HFFc6 (cell line): ENCODE results near the gene ACOXL. TPM values are rescaled to one million over a fixed set of nuclear protein-coding genes. Genes with fewer than 3 reads are reported as not detected.

Source experiments
- DNase-seq: peaks from one replicate; pipeline ENCODE4 v3.0.0-alpha.2; 2018
- H3K27ac Mint-ChIP-seq: 2 replicates; pipeline ENCODE4 v1.8.0; 2020; ENCODE audit warnings: mild to moderate bottlenecking, mixed read lengths
- H3K27me3 Mint-ChIP-seq: 2 replicates; pipeline ENCODE4 v1.8.0; 2021; ENCODE audit warnings: mild to moderate bottlenecking, moderate library complexity, mixed read lengths; ENCODE audit not compliant: insufficient read depth
- H3K36me3 Mint-ChIP-seq: 2 replicates; pipeline ENCODE4 v1.8.0; 2021; ENCODE audit warnings: low read depth, mixed read lengths
- H3K4me1 Mint-ChIP-seq: 2 replicates; pipeline ENCODE4 v1.8.0; 2020; ENCODE audit warnings: low read depth, mixed read lengths
- H3K4me3 Mint-ChIP-seq: 2 replicates; pipeline ENCODE4 v1.8.0; 2020; ENCODE audit warnings: mild to moderate bottlenecking, moderate library complexity, mixed read lengths
- H3K9me3 Mint-ChIP-seq: 2 replicates; pipeline ENCODE4 v1.8.0; 2020; ENCODE audit warnings: mild to moderate bottlenecking, mixed read lengths
- CTCF ChIP-seq: fragments of 200-600 bp; sonication (generic); IDR thresholded peaks from 2 replicates; pipeline ENCODE4 v1.5.0; 2021; ENCODE audit warnings: antibody characterized with exemption, mild to moderate bottlenecking
- total RNA-seq, 6 experiments: library from RNA; stranded (reverse); fragmentation: NEBNext Ultra II Directional; extraction: Animal tissue kit (Norgen Biotek cat#: 25700); gene quantifications; 2 replicates in 1 of 6; 3 replicates in 5 of 6; pipeline ENCODE4 v1.2.3, GENCODE V29; 2021

The ACOXL gene
- total RNA-seq, 6 experiments from 2014 or later: not detected

- no peak for TF ChIP-seq CTCF
- Mint-ChIP-seq H3K4me1 (no peaks in the 10 kb centered on the region), H3K9me3 (no peaks in the 10 kb centered on the region), H3K27me3 (peaks cover 47% of the 10 kb centered on the region), H3K36me3 (no peaks in the 10 kb centered on the region), H3K4me3 (no peak overlapping the region), H3K27ac (no peak overlapping the region)
- no peak for DNase-seq
These were observed 316.7 kb downstream of the ACOXL start for GRCh38 chr2:111048856-111049768.

GRCh38 chr2:111049792-111050640, 317.6 kb downstream of the ACOXL start:
- DNase-seq: no peak
- no peak for TF ChIP-seq CTCF
- no peak overlapping the region for H3K27ac Mint-ChIP-seq
- H3K9me3 Mint-ChIP-seq: no peaks in the 10 kb centered on the region
- H3K36me3 Mint-ChIP-seq: no peaks in the 10 kb centered on the region
- H3K4me1 Mint-ChIP-seq: no peaks in the 10 kb centered on the region
- no peak overlapping the region for H3K4me3 Mint-ChIP-seq
- peaks cover 47% of the 10 kb centered on the region for H3K27me3 Mint-ChIP-seq

- Mint-ChIP-seq H3K9me3 (no peaks in the 10 kb centered on the region), H3K36me3 (no peaks in the 10 kb centered on the region), H3K27me3 (peaks cover 43% of the 10 kb centered on the region), H3K27ac (no peak overlapping the region), H3K4me3 (no peak overlapping the region), H3K4me1 (no peaks in the 10 kb centered on the region)
- no peak for DNase-seq
- TF ChIP-seq CTCF: no peak
These were observed 318.5 kb downstream of the ACOXL start for GRCh38 chr2:111050701-111051376.

GRCh38 chr2:111052621-111053020, 320.2 kb downstream of the ACOXL start:
- no peaks in the 10 kb centered on the region for H3K4me1 Mint-ChIP-seq
- H3K27me3 Mint-ChIP-seq: peaks cover 42% of the 10 kb centered on the region
- H3K36me3 Mint-ChIP-seq: no peaks in the 10 kb centered on the region
- H3K4me3 Mint-ChIP-seq: no peak overlapping the region
- H3K9me3 Mint-ChIP-seq: no peaks in the 10 kb centered on the region
- H3K27ac Mint-ChIP-seq: no peak overlapping the region
- TF ChIP-seq CTCF: no peak
- no peak for DNase-seq

GRCh38 chr2:111053266-111053665, 320.9 kb downstream of the ACOXL start:
- no peak for TF ChIP-seq CTCF
- Mint-ChIP-seq H3K27me3 (peaks cover 42% of the 10 kb centered on the region), H3K36me3 (no peaks in the 10 kb centered on the region), H3K9me3 (no peaks in the 10 kb centered on the region), H3K27ac (no peak overlapping the region), H3K4me3 (no peak overlapping the region), H3K4me1 (no peaks in the 10 kb centered on the region)
- DNase-seq: no peak
